8988T (cell line): ENCODE data around the gene NCKAP1.
"Not testable (repeated sequence)": the region's sequence is repeated elsewhere in the genome, so short reads cannot be mapped to it uniquely, and the experiment has no call there.

Experiments
- DNase-seq: peaks from one replicate; pipeline ENCODE4 v3.0.0; 2011

Gene NCKAP1

GRCh38 chr2:183038341-183039300 is at the start of gene NCKAP1:
Gene NCKAP1 (minus strand): TSS chr2:183038457. CDS start chr2:183038099, 358 bp downstream.
- DNase-seq: peak; percentile 80

GRCh38 chr2:183081911-183082310 is 43.7 kb upstream of the NCKAP1 start:
- no peak for DNase-seq

DNA sequence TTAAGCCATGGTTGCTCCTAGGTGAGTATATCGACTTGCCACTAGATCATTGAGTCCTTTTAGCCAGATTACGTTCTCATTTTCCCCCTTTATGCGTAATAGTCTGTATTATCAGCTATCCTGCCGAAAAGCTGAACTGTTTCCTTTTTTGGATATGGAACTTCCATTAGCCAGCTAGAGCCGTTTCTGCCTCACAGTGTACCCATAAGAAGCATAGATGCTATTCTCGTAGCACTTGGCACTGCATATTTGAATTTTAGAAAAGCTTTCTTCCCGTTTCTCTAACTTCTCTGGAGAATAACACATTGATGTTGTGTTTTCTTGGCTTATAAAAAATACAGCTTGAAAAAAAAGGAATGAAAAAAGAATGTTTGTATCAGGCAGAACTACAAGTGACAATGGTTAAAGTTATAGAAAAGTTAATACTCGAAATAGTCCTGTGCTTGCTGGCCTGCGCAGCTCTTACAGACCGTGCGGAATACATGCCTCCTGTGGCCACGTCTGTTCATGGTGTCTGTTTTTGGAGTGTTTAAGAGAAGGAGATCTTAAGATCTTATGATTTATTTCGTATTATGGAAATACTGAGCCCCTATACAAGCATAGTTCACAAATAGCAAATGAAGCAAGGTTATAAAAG is 41.0 kb upstream of the NCKAP1 start:
- no peak for DNase-seq

DNA sequence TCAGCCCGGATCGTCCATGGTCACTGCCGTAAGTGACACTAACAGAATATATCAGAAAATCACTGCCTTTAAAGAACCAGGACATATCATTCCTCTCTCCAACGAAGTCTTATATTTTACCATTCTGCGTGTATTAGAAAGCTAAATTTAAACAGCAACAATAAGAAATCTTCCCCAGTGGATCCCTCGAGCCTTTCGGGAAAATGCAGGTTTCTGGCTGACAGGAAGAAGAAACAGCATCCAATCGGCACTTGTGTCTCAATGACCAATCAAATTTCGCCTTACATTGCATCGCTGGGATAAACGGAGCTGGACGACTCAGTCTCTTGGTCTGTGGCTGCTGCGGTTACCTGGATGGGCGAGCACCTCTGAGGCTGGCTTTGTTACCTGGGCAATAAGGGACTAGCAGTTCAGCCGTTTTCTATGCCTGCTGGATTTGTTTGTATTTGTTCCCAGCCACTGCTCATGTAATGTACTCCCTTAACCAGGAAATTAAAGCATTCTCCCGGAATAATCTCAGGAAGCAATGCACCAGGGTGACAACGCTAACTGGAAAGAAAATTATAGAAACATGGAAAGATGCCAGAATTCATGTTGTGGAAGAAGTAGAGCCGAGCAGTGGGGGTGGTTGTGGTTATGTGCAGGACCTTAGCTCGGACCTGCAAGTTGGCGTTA is 40.3 kb upstream of the NCKAP1 start, which contains the start of gene DUSP19:
Gene DUSP19 (plus strand): TSS at position 284 of the 675 bp plus-strand sequence. CDS start 187 bp downstream, at position 471.
- DNase-seq: peak; percentile 42

- peak; percentile 24 for DNase-seq
These were observed 39.9 kb upstream of the NCKAP1 start for GRCh38 chr2:183078163-183078463.

DNA sequence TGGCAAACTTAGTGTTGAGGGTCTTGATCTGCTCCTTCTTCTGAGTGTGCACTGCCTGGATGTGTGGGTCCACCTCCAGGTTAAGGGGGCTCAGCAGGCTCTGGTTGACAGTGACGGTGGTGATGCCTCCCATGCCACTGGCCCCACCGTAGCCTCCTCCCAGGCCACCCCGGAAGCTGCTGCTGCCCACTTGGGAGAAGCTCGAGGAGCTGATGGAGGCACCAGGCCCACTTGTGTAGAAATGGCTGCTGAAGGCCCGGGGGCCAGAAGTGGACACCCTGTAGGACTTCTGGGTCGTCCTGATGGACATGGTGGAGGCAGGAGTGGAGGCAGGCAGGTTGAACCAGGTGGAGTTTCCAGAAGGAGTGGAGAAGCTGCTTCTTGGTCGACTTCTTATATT is 33.9 kb upstream of the NCKAP1 start:
- no peak for DNase-seq

DNA sequence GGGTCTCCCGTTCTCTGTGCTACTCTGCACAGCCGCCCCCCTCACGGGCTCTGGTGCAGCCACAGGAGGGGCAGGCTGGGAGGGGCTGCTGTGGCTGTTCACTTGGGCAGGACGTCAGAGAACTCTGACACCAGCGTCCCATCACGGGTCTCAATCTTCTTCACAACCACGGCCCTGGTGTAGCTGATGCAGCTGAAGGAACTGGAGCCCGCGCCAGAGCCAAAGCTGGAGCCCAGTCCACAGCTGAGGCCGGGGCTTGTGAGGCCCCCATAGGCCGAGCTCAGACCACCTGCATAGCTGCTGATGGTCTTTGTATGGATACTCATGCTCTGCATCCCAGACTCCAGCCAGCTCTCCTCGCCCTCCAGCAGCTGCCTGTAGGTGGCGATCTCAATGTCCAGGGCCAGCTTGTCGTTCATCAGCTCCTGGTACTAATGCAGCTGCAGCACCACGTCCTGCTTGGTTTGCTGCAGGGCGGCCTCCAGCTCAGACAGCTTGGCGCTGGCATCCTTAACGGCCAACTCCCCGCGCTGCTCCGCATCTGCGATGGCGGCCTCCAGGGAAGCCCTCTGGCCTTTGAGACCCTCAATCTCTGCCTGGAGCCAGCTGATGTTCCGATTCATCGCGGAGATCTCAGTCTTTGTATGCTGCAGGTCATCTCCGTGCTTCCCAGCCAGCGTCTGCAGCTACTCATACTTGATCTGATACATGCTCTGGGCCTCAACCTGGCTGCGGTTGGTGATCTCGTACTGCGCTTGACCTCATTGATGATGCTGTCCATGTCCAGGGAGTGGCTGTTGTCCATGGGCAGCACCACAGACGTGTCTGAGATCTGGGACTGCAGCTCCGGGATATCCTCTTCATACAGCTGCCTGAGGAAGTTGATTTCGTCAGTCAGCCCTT is 32.9 kb upstream of the NCKAP1 start:
- DNase-seq: peak; percentile 24

DNA sequence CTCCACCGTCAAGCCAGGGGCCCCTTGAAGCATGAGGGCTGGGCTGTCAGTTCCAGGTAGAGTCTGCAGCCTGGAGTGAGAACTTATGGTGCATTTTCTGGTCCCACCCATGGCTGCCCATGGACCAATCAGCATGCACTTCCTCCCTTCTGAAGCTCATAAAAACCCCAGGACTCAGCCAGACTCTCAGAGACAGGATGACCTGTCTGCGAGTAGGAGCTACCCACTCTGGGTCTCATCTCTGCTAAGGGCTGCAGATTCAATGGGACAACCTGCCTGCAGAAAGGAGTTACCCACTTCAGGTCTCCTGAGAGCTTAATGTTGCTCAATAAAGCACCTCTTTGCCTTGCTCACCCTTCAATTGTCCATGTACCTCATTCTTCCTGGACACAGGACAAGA is 30.9 kb upstream of the NCKAP1 start:
- DNase-seq: no peak

DNA sequence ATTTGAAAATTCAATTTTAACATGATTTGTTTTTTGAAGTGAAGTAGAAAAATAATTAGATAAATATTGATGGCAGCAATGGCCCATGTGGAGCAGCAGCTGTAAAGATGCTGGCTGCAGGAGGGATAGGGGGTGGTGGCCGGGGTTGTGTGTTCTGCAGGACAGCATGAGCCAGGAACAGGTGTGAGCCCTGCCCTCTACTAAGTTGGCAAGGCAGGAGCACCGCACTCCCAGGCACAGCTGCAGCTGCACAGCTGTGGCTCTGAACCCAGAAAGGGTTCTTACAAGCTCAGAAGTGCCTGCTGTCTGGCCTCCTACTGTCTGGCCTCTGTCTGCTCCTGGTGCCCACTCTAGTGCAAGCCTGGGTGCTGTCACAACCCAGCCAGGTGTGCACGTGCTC is 30.3 kb upstream of the NCKAP1 start:
- DNase-seq: no peak

DNA sequence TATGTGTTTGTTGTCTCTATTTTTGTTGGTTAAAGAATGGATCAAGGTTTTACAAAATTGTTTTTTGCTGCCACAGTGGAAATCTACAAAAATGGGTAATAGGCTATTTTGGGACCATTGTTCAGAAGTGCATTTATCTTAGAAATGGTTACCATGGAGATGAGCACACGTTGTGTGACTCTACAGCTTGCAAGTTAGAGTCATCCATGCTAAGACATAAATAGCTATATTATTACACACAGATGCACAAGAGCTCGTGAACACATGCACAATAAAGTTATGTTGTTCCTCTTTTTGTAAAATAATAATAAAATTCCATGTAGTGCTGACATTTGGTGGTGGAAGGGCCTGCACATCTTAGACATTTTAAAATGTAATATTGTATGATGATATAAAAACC is 24.8 kb upstream of the NCKAP1 start:
- DNase-seq: no peak

GRCh38 chr2:183060571-183061231 is 22.4 kb upstream of the NCKAP1 start:
- no peak for DNase-seq

DNA sequence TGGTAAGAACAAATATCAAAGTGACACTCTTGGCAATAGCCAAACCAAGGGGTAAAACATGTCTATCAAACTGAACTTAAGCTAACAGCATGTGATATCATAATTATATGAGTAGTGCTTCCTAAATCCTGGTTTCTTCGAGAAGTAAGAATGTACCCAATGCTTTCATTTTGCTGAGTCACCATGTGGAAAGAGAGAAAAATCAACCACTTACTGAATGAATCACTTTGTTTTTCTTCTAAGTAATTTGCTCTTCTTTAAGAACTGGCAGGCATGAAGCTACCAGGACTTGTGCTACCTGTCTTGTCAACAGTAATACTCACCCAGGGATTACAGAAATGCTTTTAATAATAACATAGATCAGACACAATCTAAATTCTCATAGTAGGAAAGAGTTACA is 21.3 kb upstream of the NCKAP1 start:
- DNase-seq: no peak

- DNase-seq: no peak
These were observed 19.2 kb upstream of the NCKAP1 start for GRCh38 chr2:183057333-183057985.

DNA sequence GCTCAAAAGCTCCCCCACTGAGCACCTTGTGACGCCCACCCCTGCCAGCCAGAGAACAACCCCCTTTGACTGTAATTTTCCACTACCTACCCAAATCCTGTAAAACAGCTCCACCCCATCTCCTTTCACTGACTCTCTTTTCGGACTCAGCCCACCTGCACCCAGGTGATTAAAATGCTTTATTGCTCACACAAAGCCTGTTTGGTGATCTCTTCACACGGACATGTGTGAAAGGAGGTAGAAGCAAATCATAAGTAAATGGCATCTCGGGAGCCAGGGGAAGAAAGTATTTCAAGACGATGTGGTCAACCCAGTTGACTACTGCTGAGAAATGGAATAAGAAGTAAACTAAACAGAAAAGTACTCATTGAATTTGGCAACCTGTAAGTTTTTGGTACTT is 11.2 kb upstream of the NCKAP1 start:
- no peak for DNase-seq

DNA sequence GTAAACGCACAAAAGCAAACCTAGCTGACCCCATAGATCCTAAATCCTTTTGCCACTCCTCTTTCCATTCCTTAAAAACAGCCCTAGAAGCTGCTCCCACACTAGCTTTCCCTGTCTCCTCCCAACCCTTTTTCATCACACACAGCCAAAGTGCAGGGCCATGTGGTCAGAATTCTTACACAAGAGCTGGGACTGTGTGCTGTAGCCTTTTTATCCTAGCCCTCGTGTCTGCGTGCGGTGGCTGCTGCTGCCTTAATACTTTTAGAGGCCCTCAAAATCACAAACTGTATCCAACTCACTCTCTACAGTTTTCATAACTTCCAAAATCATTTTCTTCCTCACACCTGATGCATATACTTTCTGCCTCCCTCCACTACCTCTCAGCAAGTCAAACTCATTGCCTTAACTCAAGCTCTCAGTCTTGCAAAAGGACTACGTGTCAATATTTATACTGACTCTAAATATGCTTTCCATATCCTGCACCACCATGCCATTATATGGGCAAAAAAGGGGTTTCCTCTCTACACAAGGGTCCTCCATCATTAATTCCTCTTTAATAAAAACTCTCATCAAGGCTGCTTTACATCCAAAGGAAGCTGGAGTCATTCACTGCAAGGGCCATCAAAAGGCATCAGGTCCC is 9.3 kb upstream of the NCKAP1 start:
- not testable (repeated sequence) for DNase-seq

DNA sequence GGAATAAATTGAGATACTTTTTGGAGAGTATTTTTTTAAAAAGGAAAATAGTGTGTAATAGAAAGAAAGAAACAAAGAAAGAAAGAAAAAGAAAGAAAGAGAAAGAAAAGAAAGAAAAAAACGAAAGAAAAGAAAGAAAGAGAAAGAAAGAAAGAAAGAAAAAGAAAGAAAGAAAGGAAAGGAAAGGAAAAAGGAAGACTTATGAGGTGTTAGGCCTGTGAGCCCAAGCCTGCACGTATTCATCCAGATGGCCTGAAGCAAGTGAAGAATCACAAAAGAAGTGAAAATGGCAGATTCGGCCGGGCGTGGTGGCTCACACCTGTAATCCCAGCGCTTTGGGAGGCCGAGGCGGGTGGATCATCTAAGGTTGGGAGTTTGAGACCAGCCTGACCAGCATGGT is 5.3 kb upstream of the NCKAP1 start:
- DNase-seq: not testable (repeated sequence)

DNA sequence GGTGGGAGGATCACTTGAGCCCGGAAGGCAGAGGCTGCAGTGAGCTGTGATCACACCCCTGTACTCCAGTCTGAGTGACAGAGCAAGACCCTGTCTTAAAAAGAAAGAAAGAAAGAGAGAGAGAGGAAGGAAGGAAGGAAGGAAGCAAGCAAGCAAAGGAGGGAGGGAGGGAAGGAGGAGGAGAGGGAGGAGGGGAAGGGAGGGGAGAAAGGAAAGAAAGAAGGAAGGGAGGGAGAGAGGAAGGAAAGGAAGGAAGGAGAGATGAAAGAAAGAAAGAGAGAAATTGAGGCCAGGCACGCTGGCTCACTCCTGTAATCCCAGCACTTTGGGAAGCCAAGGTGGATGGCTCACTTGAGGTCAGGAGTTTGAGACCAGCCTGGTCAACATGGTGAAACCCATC is 2.3 kb upstream of the NCKAP1 start:
- no peak for DNase-seq

- peak; percentile 29 for DNase-seq
These were observed 510 bp downstream of the NCKAP1 start for GRCh38 chr2:183037553-183038340.

DNA sequence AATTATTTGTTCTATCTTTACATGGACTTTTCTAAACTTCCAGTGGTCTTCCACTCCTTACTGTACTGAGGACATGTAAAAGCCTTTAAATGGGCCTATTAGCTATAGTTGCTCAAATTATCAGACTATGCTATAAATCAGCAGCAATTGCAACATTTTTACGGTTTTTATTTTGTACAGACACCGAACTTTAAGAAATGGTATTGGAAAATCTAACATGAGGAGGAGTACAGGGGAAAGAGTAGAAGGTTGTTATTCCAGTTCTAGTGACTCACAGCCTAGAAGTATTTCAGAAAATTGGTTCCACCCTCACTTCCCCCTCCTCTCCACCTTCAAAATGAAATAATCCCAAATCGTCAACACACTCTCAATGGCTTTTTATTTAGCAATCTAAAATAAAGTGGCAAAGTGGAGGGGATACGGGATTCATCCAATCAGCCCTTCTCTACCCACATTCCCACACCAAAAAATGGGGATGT is 1.1 kb downstream of the NCKAP1 start:
- no peak for DNase-seq
